WERI-Rb-1 (cell line): ENCODE measurements around the gene PTGR1.
A peak's percentile ranks its signal among the peaks of the same experiment; 100 is the strongest.

Source experiments
- DNase-seq: peaks from one replicate; pipeline ENCODE4 v3.0.0-alpha.2; 2020
- H3K27ac ChIP-seq: fragments of 250-450 bp; sonication (Bioruptor Pico); 2 replicates; pipeline ENCODE4 v1.5.1; 2020; ENCODE audit warnings: mild to moderate bottlenecking, moderate library complexity
- H3K27me3 ChIP-seq: fragments of 250-450 bp; sonication (Bioruptor Pico); 2 replicates; pipeline ENCODE4 v1.5.1; 2021; ENCODE audit warnings: mild to moderate bottlenecking, low read depth, moderate library complexity; ENCODE audit not compliant: insufficient read depth, severe bottlenecking
- H3K36me3 ChIP-seq: fragments of 250-450 bp; sonication (Bioruptor Pico); 2 replicates; pipeline ENCODE4 v1.5.1; 2020; ENCODE audit warnings: mild to moderate bottlenecking, moderate library complexity
- H3K4me3 ChIP-seq: 2 replicates; pipeline ENCODE4 v1.5.1; 2011; ENCODE audit warnings: low read depth, mild to moderate bottlenecking, control low read depth, low read length
- H3K9me3 ChIP-seq: fragments of 250-450 bp; sonication (Bioruptor Pico); 2 replicates; pipeline ENCODE4 v1.5.1; 2021; ENCODE audit warnings: mild to moderate bottlenecking, moderate library complexity; ENCODE audit not compliant: severe bottlenecking
- TF ChIP-seq, protein P1 (sequence below): IDR thresholded peaks from 2 replicates; pipeline ENCODE4 v1.5.1; 2011; ENCODE audit warnings: low read depth, mild to moderate bottlenecking, control low read depth, inconsistent platforms, low read length

The PTGR1 gene

DNA sequence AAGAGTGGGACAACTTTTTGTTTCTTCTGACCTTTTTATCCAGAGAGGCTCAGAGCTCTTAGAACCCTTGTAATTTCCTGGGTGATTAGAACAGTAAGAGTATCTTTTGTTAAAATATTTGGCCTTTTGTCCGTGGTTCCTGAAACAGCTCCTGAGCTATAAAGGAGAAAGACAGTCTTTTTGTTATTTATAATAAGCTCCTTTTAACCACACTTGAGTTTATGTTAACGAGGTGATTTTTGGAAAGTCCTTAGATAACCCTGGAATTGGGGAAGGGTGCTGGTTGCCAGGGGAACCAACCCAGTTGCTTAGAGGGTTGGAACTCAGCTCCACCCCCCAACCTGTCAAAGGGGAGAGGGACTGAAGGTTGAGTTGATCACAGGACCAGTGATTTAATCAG lies 69.7 kb downstream of the PTGR1 start:
- no peak overlapping the region for H3K4me3 ChIP-seq
- H3K36me3 ChIP-seq, result peaks cover 52% of the 10 kb centered on the region
- TF ChIP-seq, protein P1, sequence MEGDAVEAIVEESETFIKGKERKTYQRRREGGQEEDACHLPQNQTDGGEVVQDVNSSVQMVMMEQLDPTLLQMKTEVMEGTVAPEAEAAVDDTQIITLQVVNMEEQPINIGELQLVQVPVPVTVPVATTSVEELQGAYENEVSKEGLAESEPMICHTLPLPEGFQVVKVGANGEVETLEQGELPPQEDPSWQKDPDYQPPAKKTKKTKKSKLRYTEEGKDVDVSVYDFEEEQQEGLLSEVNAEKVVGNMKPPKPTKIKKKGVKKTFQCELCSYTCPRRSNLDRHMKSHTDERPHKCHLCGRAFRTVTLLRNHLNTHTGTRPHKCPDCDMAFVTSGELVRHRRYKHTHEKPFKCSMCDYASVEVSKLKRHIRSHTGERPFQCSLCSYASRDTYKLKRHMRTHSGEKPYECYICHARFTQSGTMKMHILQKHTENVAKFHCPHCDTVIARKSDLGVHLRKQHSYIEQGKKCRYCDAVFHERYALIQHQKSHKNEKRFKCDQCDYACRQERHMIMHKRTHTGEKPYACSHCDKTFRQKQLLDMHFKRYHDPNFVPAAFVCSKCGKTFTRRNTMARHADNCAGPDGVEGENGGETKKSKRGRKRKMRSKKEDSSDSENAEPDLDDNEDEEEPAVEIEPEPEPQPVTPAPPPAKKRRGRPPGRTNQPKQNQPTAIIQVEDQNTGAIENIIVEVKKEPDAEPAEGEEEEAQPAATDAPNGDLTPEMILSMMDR, result no peak
- no peak overlapping the region for H3K27ac ChIP-seq
- H3K27me3 ChIP-seq, result no peaks in the 10 kb centered on the region
- no peak for DNase-seq
- H3K9me3 ChIP-seq, result peaks cover 5% of the 10 kb centered on the region

DNA sequence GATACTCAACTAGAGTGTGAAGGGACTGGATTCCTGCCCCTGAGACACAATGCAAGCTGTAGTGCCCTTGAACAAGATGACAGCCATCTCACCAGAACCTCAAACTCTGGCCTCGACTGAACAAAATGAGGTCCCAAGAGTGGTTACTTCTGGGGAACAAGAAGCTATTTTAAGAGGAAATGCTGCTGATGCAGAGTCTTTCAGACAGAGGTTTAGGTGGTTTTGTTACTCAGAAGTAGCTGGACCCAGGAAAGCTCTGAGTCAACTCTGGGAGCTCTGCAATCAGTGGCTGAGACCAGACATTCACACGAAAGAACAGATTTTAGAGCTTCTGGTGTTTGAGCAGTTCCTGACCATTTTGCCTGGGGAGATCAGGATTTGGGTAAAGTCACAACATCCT lies 72.1 kb downstream of the PTGR1 start:
- TF ChIP-seq, protein P1, result no peak
- H3K27me3 ChIP-seq, result no peaks in the 10 kb centered on the region
- H3K27ac ChIP-seq, result no peak overlapping the region
- DNase-seq, result no peak
- H3K4me3 ChIP-seq, result no peak overlapping the region
- H3K9me3 ChIP-seq, result no peaks in the 10 kb centered on the region
- peaks cover 33% of the 10 kb centered on the region for H3K36me3 ChIP-seq

DNA sequence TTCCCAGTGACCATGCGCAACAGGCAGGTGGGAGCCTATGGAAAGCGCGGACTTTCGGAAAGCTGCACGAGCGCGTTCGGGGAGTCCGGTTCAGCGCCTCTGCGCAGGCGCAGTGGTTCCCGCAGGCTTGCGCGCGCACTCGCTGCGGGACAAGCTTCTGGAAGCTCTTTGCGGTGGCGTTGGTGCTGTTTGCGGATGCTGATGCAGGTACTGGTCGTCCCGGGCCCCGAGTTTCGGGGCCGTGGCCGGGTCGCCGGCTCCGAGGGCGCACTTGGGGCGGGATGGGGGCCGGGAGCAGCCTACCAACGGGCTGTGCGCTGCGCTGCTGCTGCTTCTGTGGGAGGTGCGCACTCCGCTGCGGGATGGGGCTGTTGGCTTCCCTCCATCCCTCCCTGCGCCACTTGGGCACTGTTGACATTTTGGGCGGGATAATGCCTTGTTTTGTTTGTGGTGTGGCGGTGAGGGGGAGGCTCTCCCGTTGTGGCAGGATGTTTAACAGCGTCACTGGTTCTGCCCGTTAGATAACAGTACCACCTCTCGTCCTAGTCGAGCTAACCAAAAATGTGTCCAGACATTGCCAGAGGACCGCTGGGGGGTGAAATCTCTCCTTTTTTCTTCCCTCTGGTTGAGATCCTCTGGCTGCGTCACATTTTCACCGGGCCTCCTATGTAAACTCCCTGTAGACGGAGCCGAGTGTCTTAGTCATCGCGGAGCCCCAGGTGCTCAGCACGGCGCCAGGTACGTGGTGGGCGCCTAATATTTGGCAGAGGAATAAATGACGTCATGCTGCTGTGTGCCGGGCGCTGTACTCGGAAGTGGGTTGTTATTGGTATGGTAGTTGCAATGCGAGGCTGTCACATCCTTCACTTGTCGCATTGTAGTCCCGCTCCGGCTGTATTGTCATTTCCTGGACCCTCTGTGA lies 74.1 kb downstream of the PTGR1 start, which contains the start of gene ZNF483:
ZNF483 (plus strand) TSS at position 124 of the 922 bp plus-strand sequence. CDS start 2,217 bp downstream, outside the sequence.
- DNase-seq, result peak; percentile 95
- H3K9me3 ChIP-seq, result no peaks in the 10 kb centered on the region

DNA sequence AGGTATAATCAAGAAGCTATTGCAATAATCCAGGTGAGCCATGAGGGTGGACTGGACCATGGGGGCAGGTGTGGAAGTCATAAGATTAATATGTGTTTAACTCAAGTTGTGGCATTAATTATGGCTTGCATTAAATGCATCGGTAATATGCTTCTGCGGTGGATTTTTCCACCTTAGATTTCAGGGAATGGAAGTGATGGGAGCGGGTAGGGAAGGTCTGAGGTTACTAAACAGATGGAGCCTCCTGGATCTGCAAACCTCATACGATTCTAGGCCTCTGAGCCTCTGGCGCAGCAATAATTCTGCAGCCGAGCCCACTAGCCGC lies 74.8 kb downstream of the PTGR1 start:
- Histone ChIP-seq H3K27me3 (no peaks in the 10 kb centered on the region), H3K27ac (no peak overlapping the region; the same call in 1 of the 2 replicates), H3K9me3 (no peaks in the 10 kb centered on the region), H3K4me3 (peak overlapping the region; percentile 89), H3K36me3 (peaks cover 18% of the 10 kb centered on the region)
- DNase-seq, result no peak
- TF ChIP-seq, protein P1, result no peak

More for the DNA sequence above, 74.1 kb downstream of the PTGR1 start, which contains the start of gene ZNF483:
- no peaks in the 10 kb centered on the region for H3K27me3 ChIP-seq
- TF ChIP-seq, protein P1, result no peak
- peak within 1 kb of the TSS; percentile 89 for H3K4me3 ChIP-seq
- peaks cover 21% of the 10 kb centered on the region for H3K36me3 ChIP-seq
- H3K27ac ChIP-seq, result peak within 1 kb of the TSS; percentile 54

DNA sequence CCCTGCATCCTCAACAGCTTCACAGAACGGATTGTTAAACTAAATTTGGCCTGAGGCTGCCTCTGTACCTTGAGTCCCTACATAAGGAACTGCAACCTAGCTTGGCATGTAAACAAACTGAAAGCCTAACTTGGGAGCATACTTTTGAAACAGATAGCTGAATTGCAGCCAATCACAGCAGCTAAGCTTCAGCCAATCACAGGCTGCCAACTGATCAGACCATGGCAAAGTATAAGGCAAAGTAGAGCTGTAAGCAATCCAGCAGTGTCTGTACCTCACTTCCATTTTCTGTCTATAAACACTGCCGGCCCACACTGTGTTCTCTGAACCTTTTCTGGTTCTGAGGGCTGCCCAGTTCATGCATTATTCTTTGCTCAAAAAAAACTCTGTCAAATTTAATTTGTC lies 83.4 kb downstream of the PTGR1 start:
- Histone ChIP-seq H3K9me3 (peaks cover 13% of the 10 kb centered on the region), H3K36me3 (no peaks in the 10 kb centered on the region), H3K4me3 (no peak overlapping the region), H3K27ac (no peak overlapping the region), H3K27me3 (no peaks in the 10 kb centered on the region)
- TF ChIP-seq, protein P1, result no peak
- DNase-seq, result no peak

DNA sequence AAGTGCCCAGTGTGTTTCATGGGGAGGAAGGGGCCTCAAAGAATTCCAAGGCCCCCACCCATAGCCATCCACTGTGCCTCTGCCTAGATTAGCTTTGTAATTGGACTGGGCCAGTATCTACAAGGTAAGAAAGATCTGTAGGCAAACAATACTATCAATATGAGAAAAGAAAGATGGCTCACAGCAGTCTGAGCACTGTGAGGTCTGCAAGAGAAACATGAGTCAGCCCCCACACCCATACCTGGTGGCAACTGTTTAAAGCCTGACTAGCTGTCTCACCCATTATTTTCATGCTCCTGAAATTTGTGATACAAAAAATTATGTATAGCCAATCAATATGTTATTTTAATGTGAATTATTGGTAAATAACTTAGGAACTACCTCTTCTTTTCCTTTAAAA lies 84.5 kb downstream of the PTGR1 start:
- Histone ChIP-seq H3K36me3 (no peaks in the 10 kb centered on the region), H3K27ac (no peak overlapping the region)

More for the DNA sequence above, 84.5 kb downstream of the PTGR1 start:
- TF ChIP-seq, protein P1, result no peak
- Histone ChIP-seq H3K9me3 (peaks cover 16% of the 10 kb centered on the region), H3K4me3 (no peak overlapping the region), H3K27me3 (no peaks in the 10 kb centered on the region)
- DNase-seq, result no peak
